Measurements from ENCODE around the gene KNL1.
"Not testable (repeated sequence)": the region's sequence is repeated elsewhere in the genome, so short reads cannot be mapped to it uniquely, and the experiment has no call there.

DNA sequence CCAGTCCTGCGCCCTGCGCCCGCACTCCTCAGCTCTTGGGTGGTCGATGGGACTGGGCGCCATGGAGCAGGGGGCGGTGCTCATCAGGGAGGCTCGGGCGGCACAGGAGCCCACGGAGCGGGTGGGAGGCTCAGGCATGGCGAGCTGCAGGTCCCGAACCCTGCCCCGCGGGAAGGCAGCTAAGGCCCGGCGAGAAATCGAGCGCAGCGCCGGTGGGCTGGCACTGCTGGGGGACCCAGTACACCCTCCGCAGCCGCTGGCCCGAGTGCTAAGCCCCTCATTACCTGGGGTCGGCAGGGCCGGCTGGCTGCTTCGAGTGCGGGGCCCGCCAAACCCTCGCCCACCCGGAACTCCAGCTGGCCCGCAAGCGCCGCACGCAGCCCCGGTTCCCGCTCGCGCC, 82.9 kb downstream of the KNL1 start:
- TF ChIP-seq, protein P1, sequence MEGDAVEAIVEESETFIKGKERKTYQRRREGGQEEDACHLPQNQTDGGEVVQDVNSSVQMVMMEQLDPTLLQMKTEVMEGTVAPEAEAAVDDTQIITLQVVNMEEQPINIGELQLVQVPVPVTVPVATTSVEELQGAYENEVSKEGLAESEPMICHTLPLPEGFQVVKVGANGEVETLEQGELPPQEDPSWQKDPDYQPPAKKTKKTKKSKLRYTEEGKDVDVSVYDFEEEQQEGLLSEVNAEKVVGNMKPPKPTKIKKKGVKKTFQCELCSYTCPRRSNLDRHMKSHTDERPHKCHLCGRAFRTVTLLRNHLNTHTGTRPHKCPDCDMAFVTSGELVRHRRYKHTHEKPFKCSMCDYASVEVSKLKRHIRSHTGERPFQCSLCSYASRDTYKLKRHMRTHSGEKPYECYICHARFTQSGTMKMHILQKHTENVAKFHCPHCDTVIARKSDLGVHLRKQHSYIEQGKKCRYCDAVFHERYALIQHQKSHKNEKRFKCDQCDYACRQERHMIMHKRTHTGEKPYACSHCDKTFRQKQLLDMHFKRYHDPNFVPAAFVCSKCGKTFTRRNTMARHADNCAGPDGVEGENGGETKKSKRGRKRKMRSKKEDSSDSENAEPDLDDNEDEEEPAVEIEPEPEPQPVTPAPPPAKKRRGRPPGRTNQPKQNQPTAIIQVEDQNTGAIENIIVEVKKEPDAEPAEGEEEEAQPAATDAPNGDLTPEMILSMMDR (IDR thresholded peaks at IDR 0.05), result not testable (repeated sequence)
- TF ChIP-seq, protein P2, sequence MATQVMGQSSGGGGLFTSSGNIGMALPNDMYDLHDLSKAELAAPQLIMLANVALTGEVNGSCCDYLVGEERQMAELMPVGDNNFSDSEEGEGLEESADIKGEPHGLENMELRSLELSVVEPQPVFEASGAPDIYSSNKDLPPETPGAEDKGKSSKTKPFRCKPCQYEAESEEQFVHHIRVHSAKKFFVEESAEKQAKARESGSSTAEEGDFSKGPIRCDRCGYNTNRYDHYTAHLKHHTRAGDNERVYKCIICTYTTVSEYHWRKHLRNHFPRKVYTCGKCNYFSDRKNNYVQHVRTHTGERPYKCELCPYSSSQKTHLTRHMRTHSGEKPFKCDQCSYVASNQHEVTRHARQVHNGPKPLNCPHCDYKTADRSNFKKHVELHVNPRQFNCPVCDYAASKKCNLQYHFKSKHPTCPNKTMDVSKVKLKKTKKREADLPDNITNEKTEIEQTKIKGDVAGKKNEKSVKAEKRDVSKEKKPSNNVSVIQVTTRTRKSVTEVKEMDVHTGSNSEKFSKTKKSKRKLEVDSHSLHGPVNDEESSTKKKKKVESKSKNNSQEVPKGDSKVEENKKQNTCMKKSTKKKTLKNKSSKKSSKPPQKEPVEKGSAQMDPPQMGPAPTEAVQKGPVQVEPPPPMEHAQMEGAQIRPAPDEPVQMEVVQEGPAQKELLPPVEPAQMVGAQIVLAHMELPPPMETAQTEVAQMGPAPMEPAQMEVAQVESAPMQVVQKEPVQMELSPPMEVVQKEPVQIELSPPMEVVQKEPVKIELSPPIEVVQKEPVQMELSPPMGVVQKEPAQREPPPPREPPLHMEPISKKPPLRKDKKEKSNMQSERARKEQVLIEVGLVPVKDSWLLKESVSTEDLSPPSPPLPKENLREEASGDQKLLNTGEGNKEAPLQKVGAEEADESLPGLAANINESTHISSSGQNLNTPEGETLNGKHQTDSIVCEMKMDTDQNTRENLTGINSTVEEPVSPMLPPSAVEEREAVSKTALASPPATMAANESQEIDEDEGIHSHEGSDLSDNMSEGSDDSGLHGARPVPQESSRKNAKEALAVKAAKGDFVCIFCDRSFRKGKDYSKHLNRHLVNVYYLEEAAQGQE (IDR thresholded peaks at IDR 0.05; ENCODE audit: insufficient read depth in 1 of 2, low read depth in 2 of 2, low read length in 1 of 2), result not testable (repeated sequence)
- not testable (repeated sequence) for TF ChIP-seq POLR2AphosphoS5 (IDR thresholded peaks at IDR 0.05; ENCODE audit: low read depth, low read length); TCF7L2 (IDR thresholded peaks at IDR 0.05; ENCODE audit: low read depth, low read length); SIN3A (IDR thresholded peaks at IDR 0.05; ENCODE audit: borderline replicate concordance, insufficient read depth, low read depth, low read length)

Measured in Panc1 (cell line).